GM12875 (cell line): ENCODE measurements around the gene WDR20.
A peak's percentile ranks its signal among the peaks of the same experiment; 100 is the strongest.
"Not testable (repeated sequence)": the region's sequence is repeated elsewhere in the genome, so short reads cannot be mapped to it uniquely, and the experiment has no call there.

Source experiments
- H3K4me3 ChIP-seq: one replicate; pipeline ENCODE4 v1.5.1; 2011; ENCODE audit warnings: low read depth, low read length, control low read depth
- TF ChIP-seq, protein P1 (sequence below): IDR thresholded peaks from 2 replicates; pipeline ENCODE4 v1.5.1; 2011; ENCODE audit warnings: low read depth, mild to moderate bottlenecking, control low read depth, inconsistent platforms, low read length, moderate library complexity, borderline replicate concordance; ENCODE audit not compliant: insufficient read depth

Gene WDR20

DNA sequence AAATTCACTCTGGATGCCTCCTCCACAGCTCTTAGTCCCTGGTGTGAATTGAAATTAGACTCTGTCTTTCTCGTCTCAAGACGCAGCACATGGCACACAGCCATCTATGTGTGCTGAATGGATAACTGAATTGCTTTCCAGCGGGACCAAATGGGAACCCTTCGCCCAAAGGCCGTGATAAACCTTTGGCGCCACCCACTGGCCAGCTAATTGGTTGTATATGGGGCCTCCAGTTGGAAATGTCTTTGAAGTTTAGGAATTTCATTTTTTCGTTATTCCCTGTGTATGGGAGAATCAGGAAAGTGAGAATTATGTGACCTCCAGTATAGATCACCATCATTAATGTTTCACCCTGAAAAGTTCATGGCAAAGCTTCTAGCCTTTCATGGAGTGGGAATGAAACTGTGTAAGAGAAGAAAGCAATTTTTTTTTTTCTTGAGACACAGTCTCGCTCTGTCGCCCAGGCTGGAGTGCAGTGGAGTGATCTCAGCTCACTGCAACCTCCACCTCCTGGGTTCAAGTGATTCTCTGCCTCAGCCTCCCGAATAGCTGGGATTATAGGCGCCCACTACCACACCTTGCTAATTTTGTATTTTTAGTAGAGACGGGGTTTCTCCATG is 43.0 kb upstream of the WDR20 start:
- H3K4me3 ChIP-seq = no peak overlapping the region
- TF ChIP-seq, protein P1, sequence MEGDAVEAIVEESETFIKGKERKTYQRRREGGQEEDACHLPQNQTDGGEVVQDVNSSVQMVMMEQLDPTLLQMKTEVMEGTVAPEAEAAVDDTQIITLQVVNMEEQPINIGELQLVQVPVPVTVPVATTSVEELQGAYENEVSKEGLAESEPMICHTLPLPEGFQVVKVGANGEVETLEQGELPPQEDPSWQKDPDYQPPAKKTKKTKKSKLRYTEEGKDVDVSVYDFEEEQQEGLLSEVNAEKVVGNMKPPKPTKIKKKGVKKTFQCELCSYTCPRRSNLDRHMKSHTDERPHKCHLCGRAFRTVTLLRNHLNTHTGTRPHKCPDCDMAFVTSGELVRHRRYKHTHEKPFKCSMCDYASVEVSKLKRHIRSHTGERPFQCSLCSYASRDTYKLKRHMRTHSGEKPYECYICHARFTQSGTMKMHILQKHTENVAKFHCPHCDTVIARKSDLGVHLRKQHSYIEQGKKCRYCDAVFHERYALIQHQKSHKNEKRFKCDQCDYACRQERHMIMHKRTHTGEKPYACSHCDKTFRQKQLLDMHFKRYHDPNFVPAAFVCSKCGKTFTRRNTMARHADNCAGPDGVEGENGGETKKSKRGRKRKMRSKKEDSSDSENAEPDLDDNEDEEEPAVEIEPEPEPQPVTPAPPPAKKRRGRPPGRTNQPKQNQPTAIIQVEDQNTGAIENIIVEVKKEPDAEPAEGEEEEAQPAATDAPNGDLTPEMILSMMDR = peak; percentile 72

DNA sequence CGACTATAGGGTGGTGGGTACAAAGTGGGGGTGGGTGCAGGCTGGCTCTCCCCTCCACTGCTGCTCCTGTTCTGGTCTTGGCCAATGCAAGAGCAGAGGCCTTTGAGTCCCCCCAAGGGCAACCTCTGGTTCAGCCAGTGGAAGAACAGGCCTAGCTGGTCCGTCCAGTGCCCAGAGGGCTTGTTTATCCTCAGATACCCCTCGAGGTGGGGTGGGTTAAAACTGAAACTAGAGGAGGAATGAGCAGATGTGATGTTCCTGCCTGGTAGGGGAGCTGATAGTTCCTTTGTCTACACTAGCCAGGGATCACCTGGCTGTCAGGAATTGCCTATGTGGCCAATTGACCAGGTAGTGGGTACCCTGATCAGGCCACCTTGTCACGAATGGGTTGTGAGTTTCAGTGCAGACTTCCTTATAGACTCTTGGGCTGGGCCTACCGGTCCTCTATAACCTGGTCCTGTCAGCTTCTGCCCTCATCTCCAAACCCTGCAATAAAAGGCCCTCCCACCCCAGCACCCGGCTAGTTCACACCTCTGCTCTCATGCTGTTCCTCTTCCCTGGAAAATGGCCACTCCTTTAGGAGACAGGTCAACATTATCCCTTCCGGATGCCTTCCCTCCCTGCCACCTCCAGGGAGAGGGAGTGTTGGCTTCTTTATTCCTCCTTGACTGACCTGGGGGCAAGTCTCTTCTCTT is 42.1 kb upstream of the WDR20 start:
- no peak overlapping the region for H3K4me3 ChIP-seq
- TF ChIP-seq, protein P1 = no peak

DNA sequence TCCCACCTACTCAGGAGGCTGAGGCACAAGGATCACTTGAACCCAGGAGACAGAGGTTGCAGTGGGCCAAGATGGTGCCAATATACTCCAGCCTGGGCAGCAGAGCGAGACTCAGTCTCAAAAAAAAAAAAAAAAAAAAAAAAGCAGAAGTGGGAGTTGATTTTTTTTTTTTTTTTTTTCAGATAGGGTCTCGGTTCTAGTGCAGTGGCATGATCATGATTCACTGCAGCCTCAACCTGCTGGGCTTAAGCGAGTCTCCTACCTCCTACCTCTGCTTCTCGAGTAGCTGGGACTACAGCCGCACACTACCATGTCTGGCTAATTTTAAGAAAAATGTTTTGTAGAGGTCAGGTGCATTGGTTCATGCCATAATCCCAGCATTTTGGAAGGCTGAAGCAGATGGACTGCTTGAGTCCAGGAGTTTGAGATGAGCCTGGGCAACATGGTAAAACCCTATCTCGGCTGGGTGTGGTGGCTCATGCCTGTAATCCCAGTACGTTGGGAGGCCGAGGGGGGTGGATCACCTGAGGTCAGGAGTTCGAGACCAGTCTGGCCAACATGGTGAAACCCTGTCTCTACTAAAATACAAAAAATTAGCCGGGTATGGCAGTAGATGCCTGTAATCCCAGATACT is 36.5 kb upstream of the WDR20 start:
- TF ChIP-seq, protein P1 = no peak
- H3K4me3 ChIP-seq = no peak overlapping the region

DNA sequence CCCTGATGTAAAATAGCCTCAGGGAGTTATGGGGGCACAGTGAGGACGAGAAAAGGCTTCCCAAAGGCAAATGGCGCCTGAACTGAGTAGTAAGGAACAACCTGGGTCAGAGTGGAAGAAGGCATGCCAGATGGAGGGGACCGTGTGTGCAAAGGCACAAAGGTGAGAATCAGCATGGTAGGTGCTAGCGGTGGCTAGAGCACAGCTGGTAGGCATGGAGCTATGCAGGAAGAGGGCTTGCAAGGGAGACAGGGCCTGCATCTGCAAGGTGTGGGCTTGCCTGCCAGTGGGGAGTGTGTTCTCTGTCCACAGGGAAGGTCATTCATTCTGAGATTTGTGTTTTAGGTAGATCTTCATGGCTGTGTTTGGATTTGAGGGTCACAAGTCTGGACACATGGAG is 34.3 kb upstream of the WDR20 start:
- TF ChIP-seq, protein P1 = no peak
- H3K4me3 ChIP-seq = no peak overlapping the region

DNA sequence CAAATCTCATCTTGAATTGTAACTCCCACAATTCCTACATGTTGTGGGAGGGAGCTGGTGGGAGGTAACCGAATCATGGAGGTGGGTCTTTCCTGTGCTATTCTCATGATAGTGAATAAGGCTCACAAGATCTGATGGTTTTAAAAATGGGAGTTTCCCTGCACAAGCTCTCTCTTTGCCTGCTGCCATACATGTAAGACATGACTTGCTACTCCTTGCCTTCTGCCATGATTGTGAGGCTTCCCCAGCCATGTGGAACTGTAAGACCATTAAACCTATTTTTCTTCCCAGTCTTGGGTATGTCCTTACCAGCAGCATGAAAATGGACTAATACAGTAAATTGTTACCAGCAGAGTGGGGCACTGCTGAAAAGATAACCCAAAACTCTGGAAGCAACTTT is 30.4 kb upstream of the WDR20 start:
- not testable (repeated sequence) for H3K4me3 ChIP-seq

DNA sequence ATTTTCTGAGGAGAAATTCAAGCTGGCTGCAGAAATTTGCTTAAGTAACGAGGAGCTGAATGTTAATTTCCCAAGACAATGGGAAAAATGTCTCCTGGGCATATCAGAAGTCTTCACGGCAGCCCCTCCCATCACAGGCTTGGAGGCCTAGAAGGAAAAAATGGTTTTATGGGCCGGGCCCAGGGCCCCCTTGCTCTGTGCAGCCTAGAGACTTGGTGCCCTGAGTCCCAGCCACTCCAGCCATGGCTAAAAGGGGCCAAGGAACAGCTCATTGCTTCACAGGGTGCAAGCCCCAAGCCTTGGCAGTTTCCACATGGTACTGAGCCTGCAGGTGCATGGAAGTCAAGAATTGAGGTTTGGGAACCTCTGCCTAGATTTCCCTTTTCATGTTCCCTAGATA is 28.6 kb upstream of the WDR20 start:
- TF ChIP-seq, protein P1 = no peak
- no peak overlapping the region for H3K4me3 ChIP-seq

DNA sequence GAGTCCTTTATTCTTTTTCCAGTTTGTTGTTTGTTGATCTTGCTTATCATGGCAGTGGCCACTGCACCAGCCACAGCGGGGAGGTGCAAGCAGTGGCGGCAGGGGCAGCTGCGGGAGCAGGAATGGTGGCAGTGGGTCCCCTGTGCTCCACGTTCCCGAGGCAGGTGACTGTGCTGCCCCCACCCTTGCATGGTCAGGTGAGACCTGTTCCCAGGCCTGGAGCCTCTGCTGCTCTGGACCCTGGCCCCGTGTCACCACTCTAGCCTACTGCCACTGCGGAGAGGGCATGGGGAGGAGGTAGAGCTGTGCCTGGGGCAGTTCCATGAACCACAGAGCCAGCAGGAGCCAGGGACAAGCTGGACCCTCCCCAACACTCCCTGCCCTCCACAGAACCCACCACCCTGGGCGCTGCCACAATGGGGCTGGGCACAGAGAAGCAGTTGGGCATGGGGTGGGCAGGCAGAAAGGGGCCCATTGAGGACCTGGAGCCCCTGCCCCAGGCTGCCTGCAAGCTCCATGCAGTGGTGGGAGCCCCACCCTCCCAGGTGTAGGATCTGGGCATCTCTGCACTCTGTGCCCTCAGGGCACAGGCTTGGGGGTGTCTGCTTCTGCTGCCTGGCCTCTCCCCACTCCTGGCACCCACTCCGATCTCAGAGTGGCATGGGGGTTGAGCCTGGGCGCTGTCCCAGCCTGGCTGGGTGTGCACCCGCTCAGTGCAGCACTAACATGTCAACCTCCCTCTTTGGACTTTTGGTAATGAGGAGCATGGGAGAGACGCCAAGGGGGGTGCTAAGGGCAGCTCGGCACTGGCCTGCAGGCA is 23.1 kb upstream of the WDR20 start:
- no peak overlapping the region for H3K4me3 ChIP-seq
- TF ChIP-seq, protein P1 = no peak
